Hindlimb muscle (tissue), 1 donor: ENCODE results near the gene TARBP1. TPM values are rescaled to one million over a fixed set of nuclear protein-coding genes. Genes with fewer than 3 reads are reported as not detected.

Experiments used
- DNase-seq: peaks from one replicate; pipeline ENCODE4 v3.0.0-alpha.2; 2013
- polyA plus RNA-seq: library from polyadenylated mRNA; unstranded; fragments of 120-200 nt; gene quantifications from one replicate; pipeline ENCODE4 v1.2.1, GENCODE V29; 2013; ENCODE audit not compliant: insufficient read length

The TARBP1 gene
- polyA plus RNA-seq, 1 donor: 29.6 TPM

DNA sequence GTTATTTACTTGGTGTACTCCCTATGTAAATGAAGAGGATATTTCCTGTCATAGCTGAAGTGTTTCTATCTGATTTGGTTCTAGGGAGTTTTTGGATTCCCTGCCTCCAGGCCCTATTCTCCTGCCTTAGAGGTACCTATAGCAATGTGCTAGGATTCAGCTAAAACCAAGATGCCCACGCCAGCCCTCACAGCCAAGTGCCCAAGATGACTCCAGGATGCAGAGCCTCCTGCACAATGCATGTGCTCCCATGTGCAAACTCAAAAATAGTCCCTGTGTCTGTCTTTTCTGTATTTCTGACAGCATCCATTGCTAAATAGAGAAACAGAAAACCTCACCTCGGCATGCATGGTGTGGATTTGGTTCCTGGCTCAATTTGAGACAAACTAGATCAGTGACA, 887 bp upstream of the TARBP1 start:
- no peak for DNase-seq

DNA sequence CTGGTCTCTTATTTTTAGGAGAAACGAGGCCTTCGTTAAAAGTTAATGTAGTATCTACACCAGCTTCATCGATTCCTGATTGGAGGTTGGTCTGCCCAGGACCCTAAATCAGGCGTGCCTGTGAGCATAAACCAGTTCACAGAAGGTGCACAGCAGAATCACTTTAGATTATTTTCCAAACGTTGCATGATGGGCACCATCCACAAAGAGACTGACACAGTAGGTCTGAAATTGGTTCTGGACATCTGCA, 256 bp upstream of the TARBP1 start:
- no peak for DNase-seq

DNA sequence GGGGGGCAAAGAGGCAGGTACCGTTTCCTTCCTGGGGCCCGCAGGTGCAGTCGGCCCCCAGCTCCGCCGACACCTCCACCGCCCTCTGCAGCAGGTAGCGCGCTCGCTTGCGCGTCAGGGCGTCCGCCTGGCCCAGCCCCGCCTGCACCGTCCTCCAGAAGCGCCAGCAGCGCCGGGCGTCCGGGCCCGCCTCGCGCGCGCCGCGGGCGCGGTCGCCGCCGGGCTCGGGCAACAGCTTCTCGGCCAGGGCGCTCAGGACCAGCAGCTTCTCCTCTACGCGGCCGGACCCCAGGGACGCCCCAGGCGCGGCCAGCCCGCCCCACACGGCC, 863 bp downstream of the TARBP1 start:
- no peak for DNase-seq

DNA sequence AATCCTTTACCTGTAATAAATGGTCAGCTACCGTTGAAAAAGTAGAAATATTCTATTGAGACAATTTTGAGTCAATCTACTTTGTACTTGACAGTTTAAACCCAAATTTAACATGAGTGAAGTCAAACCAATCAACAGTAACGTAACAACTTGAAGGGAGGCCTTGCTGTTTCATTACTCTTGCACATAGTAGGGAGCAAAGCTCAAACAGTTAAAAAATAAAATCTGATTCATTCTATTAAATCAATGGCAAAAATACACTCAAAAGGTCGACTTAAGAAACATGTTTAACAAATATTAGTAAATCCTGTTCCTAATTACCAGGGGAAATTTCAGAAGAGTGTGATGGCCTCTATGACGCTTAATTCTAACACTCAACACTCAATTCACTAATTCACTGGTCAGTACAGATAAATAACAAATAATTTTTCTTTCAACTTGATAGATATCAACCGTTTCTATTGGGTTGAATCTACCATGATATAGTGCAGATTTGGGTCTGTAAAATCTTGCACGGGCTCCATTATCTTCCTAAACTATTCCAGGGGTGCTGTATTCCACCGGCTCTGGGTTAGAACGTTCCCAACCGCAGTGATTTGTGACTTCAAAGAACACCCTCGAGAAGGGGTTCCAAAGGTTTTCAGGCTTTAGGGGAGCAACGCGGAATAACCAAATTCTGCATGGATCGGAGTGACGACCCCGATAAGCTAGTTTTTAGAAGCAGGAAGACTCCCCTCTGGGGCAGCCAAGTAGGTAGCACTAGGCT, 1.4 kb downstream of the TARBP1 start:
- no peak for DNase-seq

DNA sequence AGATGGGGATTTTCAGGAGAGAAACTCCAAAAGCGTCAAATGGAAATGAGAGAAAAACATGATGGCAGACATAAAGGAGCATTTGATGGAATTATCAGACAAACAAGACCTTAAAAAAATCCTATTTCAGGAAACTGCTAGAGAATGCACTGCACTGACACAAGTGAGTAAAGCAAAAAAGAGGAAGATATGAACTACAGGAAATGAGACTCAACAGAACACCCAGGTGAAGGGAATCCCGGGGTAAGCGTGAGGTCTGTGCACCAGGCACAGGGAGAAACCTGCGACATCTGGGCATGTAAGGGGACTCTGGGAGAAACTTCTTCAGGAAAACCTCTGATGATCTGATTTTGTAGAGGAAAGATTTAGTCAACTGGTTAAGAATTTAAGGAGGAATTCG, 2.8 kb downstream of the TARBP1 start:
- no peak for DNase-seq

DNA sequence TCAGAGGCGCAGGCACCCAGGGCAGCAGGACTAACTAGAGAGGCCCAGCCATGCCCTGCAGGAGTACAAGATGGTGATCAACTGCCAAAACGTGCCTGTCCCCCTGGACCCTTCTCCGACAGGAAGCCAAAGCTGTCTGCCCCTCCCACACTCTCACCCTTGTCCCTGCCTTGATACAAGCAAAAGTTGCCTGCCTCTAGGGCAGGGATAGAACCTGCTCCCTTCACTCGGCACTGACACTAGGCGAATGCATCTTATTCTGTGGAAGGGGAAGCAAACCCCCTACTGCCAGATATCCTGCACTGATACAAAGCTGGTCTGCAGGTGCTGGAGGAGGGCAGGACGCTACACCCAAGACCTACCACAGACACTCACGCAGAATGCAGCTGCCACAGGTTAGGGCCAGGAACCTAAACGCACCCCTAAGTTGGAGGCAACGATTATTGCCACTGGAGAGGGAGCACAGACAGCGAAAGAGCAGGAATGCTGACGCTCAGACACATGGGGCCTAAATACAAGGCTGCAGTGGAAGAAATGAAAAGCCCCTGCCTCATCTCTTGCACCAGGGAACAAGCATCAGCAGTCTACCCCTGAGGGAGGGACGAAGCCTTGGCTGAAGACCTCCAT, 3.7 kb downstream of the TARBP1 start:
- no peak for DNase-seq

DNA sequence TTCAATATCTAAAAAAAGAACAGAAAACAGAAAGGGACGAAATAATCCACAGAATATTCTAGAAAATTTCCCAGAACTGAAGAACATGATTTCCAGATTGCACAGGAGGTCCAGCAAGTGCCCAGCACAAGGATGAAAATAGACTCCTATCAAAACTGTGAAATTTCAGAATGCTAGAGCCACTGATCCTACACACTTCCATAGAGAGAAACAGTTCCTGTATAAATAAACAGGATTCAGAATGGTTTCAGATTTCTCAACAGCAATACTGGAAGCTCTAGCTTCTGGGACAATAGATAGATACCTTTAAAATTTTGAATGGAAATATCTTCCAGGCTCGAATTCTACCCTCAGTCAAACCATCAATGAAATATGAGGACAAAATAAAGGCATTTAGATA, 4.6 kb downstream of the TARBP1 start:
- DNase-seq: no peak

DNA sequence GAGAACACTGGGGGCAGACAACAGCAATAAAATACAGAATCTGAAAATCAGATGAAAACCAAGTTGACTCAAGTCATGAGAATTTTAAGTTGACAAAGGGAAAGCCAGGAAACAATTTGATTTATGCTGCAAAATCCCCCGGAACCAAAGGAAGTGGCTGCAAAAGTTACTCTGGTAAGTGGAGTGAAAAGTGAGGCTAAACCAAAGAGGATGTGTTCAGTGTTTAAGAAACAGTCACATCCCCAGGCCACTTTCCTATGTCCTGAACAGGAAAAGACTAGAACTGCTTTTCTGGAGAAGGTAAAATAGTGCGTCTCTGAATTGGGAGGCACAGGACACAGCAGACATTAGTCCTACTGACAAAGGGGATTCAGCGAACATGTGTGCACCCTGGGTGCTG, 5.9 kb downstream of the TARBP1 start:
- DNase-seq: no peak

DNA sequence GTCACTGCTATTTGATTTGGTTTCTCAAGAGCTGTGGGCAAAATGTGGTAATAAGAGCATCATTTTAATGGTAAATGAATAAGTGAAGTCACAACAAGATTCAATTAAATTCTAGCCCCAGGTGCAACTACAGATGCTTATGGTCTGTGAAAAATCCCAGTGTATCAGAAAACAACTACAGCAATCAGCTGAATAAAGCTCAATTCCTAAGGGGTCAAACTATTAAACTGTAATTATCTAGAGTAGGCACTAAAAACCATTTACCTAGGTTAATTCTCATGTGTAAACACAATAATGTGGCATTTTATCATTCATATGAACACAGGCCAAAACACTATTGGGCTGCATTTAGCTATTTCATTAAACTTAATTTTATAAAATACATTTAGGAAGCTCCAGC, 9.6 kb downstream of the TARBP1 start:
- DNase-seq: no peak

DNA sequence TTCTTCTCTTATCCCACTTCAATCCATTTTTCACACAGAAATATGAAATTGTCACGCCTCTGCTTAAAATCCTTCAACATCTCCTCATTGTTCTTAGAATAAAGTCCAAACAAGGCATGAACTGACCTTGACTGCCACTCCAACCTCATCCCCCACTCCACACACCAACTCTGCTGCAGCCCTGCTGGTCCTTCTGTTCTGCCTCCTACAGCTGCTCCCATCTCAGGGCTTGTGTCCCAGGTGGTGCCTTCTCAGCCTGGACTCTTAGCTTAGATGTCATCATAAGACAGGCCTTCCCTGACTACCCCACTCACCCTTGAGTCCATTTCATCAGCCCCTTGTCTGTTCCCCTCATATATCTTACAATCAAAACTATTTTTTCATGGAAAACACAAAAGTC, 10.4 kb downstream of the TARBP1 start:
- DNase-seq: no peak

DNA sequence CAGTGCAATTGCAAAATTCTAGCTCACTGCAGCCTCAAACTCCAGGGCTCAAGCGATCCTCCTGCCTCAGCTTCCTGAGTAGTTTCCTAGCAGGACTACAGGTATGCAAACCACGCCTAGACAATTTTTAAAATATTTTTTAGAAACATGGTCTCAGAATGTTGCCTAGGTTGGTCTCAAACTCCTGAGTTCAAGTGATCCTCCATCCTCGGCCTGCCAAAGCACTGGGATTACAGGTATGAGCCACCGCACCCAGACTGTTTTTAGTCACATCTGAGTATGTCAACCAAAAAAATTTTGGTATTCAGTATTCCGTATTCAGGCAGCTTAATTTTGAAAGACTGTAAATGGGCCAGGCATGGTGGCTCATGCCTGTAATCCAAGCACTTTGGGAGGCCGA, 11.2 kb downstream of the TARBP1 start:
- DNase-seq: no peak

DNA sequence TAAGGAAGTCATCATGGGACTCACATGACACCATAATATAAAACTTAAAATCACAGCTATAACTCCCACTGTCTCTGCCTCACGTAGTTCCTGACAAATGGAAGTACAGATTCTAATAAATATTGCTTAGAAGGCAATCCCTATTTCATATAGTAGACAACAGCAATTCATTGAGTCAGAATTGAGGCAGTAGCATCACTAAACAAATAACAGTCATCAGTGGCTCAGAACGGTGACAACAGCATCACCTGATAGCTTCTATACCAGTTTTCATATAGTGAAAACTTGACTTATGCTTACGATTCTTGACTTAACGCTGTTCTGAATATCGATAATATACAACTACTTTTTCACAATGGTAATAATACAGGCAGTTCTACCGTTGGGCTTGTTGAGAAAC, 12.0 kb downstream of the TARBP1 start:
- no peak for DNase-seq

DNA sequence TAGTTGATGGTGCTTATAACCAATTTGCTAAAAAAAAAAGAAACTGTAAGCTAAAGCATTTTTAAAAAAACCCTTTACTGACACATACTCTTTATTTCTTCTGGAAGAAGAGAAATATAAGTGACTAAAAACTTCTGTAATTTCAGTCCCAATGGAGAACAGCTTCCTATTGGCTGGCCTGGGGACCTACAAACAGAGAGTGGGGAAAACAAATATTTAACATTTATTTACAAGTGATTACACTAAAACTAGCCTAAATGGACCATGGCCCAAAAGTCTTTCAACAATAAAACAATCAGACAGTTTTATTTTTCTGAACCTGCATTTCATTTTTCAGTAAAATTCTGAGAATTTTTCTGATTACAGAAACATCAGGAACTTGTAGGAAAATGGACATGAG, 15.2 kb downstream of the TARBP1 start:
- DNase-seq: no peak

DNA sequence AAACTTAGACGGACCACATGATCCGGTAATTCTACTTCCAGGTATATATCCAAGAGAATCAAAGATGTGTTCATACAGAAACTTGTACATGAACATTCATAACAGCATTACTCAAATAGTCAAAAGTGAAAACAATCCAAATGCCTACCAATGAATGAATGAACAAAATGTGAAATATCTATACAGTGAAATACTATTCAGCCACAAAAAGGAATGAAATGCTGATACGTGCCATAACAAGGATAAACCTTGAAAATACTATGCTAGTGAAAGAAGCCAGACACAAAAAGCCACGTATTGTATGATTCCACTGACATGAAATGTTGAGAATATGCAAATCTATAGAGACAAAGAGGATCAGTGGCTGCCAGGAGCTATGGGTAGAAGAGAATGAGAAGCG, 18.3 kb downstream of the TARBP1 start:
- DNase-seq: no peak

DNA sequence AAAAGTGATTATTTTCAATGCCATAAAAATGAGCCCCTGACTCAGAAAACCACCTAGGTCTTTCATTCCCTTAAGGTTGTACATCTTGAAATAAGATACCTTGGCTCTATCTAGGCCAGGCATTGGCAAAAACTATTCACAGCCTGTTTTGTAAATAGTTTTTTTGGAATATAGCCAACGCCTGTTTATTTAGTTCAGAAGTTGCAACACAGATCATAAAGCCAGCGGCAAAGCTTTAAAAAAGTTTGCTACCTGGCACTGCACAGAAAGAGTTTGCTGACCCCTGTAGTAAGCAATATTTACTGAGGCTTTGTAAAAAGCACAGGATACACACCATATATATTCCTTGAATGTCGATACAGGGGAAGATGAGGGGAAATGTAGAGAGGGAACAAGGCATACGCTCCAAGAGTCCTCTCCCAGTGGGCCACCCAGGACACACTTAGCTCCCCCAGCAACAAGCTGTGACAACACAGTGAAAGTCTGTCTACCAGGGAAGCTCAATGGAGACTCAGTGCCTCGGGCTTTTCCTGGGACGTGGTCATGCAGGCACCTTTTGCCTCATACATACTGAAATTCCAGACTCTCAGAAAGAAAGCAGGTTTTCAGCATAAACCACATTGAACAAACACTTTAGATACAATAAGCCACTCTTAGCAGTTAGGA, 20.5 kb downstream of the TARBP1 start:
- no peak for DNase-seq

DNA sequence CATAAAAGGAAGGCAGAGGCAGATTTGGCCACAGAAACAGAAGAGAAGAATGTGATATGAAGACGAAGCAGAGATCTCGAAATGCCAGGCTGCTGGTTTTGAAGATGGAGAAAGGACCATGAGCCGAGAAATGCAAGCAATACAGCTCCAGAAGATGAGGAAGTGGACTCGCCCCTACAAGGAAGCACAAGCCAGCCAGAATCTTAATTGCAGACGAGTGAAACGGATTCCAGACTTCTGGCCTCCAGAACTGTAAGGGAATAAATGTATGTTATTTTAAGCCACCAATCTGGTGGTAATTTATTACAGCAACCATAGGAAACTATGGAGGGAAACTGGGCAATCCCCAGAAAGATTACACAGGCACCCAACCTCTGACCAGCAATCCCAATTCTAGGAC, 24.1 kb downstream of the TARBP1 start:
- DNase-seq: no peak

DNA sequence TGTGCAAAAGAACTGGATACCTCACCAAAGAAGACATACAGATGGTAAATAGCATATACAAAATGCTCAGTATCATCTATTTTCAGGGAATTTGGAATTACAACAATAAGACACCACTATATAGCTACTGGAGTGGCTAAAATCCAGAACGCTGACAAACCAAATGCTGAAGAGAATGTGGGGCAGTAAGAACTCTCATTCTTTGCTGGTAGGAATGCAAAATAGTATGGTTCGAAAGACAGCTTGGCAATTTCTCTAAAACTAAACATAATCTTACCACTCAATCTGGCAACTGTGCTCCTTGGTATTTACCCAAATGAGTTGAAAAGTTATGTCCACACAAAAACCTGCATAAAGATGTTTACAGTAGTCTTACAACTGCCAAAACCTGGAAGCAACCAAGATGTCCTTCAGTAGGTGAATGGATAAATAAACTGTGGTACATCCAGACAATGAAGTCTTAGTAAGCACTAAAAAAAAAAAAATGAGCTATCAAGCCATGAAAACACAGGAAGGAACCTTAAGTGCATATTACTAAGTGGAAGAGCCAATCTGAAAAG, 26.5 kb downstream of the TARBP1 start:
- DNase-seq: no peak

DNA sequence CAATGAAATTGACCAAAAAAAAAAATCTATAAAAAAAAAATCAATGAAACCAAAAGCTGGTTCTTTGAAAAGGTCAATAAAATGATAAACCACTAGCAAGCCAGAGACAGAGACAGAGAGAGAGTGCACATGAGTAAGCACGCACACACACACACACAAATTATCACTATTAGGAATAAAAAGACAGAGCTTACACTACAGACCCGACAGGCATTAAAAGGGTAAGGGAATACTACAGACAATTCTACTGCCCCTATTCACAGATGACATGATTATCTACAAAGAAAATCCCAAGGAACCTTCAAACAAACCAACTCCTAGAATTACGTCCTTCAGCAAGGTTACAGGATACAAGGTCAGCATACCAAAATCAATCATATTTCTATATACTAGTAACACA, 38.6 kb downstream of the TARBP1 start:
- DNase-seq: no peak

DNA sequence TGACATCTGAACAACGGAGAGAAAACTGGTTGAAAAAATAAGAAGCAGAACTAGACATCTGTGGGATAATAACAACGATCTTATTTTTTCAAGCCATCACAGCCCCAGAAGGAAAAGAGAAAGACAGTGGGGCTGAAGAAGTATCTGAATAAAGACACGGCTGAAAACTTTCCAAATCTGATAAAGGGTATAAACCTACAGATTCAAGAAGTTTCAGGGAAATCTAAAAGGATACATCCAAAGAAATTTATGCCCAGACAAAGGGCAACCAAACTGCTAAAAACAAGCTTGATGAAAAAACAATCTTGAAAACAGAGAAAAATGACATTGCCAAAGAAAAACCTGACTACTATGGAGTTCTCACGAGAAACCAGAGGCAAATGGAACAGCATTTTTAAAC, 40.4 kb downstream of the TARBP1 start:
- no peak for DNase-seq

DNA sequence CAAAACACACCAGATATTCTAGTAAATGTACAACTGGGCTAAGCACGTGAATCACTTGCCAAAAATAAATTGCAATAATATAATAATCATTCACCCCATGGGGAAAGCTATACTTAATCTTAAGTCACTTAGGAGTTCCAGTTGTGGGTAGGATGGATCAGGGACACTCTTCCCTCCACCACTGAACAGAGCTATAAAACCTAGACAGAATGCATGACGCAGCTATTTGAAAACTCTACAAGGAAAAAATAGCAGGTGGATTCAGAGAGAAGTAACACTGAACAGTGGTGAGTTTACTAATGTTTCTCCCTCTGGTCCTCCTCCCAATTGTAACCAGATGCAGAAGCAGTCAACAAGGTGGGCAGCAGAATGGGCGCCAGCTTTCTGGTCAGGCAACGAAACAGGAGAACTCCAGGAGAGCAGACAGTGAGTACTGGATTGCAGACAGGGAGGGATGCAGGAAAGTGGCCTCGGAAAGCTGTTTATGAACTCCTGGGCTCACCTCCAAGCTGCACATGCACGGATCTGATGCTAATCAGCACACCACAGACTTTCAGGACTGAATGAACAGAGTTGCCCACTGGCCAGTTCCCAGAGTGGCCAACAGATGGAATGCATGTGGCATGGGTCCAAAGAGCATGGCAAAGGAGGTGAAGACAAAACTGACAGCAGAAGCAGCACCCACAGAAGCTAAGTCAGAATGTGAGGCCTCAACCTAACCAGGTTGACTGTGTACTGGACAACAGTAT, 41.4 kb downstream of the TARBP1 start:
- DNase-seq: no peak

DNA sequence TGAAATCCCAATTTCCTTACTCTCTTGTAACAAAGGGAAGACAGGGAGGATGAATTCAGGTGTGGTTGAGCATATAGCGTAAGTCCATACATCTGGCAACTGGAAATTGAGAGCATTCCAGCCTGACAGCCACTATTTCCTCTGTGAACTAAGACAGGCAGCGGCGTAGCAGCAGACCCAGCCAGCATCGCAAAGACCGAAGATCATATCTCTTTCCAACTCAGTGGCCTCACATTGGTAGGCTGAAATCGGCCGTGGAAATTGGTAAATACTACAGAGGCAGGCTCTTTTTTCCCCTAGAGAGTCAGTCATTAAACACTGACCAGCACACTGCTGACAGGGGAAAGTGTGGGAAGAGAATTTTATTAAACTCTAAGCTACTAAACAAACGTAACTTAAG, 43.4 kb downstream of the TARBP1 start:
- peak; percentile 2 for DNase-seq

DNA sequence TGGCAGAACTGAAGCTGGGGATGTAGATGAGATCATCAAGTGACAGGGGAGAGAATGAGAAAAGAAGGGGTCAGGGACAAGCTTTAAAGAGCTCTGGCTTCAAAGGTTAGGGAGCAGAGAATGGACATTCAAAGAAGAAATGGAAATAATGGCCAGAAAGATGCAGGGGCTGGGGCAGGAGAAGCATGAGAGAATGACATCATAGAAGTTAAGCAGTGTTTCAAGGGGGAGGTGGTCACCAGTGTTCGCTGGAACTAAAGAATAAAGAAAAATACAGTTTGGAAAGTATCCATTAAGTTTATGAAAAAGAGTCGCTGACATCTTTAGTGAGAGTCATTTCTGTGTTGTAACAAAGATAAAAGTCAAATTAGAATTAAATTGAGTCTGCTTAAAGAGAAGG, 44.3 kb downstream of the TARBP1 start:
- DNase-seq: no peak

DNA sequence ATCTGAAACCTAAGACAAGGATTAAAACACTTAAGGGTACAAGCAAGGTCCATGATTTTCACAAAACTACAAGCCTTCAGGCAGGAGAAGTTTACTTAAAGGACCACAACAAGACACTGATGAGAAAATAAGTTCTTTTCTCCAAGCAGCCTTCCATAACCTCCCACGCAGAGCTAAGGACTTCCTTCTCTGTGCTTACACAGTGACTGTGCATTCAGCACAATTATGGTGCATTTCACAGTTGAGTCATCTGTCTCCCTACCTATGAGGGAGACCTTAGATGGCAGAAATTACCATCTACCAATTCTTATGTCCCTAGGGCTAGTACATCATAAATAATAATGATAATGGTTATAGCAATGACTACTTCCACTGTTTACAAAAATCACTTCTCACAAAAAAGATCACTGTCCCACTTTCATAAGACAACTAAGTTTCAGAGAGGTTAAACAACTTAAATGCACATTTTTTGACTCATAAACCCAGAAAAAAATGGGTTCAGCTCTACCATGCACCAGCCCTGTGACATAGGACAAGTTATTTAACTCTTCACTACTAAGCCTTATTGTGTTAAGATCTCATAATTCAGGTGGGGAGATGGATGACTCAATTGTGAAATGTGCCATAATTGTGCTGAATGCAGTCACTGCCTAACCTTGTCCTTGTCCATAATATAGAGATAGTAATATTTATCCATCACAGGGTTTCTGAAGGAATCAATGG, 45.3 kb downstream of the TARBP1 start:
- DNase-seq: no peak
